HG03159 (cell line): ENCODE measurements around the gene IER3.

Experiments
- ATAC-seq: cut with Tn5 transposase; IDR thresholded peaks from one replicate; pipeline ENCODE4 v1.9.1; 2021; ENCODE audit warnings: mild to moderate bottlenecking, moderate library complexity; ENCODE audit not compliant: unreplicated experiment

Gene IER3

DNA sequence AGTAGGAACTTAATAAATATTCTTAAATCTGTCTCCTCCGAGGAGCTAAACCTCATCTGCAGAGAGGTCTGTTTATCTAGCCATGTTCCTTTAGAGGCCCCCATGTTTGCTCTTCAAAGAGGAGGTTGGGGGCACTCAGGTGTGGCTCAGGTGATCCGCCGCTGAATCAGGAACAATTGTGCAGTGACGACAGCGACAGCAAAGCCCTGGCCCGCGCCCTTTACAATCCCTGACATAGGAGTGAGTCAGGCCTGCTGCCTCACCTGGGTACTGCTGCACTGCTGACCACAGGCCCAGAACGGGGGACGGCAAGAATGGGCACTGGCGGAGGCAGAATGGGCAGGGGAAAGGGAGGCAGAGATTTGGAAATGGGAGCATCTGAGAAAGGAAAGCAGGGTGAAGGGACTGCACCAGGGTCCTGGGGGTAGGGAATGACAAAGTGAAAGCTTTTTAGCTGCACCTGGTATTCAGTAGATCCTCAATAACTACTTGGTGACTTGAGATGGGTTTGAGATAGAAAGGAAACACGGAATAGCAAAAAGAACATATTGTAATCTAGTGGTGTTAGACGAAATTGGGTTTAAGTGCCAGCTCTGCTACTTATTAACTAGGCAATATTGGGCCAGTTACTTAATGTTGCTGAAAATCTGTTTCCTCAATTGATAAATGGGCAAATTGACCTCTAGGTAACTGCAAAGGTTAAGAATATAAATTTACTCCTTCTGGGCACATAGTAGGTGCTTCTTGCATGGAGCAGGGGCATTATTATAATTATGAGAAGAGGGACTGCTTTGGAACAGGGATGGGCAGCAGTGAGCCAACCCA is 5.4 kb upstream of the IER3 start:
- no peak for ATAC-seq

DNA sequence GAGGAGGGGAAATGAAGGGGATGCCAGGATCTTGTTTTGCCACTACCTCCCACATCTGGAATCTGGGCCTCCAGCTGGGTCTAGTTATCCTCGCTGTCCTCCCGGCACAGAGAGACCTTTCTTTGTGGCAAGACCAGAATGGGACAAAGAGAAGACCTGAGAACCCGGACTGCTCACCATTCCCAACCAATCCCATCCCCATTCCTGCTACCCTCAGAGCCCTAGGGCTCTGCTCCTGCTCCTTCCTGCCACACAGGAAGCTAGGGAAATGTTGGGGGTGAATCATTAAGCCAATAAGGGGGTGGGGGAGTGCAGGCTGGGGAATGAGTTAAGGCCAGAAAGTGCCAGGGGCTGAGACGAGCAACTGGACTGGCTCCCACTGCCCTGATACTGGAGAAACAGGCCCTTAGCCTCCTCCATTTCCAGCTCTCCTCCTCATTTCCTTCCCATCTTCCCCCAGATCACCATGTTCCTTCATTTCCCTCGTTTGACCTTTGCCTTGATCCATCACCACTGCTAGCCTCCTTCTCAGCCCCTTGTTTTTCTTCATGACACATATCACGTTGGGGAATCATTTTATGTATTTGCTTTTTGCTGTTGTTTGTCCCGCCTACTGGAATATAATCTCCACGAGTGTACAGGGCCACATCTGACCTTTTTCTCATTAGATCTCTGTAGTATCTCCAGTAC is 4.6 kb upstream of the IER3 start:
- no peak for ATAC-seq

DNA sequence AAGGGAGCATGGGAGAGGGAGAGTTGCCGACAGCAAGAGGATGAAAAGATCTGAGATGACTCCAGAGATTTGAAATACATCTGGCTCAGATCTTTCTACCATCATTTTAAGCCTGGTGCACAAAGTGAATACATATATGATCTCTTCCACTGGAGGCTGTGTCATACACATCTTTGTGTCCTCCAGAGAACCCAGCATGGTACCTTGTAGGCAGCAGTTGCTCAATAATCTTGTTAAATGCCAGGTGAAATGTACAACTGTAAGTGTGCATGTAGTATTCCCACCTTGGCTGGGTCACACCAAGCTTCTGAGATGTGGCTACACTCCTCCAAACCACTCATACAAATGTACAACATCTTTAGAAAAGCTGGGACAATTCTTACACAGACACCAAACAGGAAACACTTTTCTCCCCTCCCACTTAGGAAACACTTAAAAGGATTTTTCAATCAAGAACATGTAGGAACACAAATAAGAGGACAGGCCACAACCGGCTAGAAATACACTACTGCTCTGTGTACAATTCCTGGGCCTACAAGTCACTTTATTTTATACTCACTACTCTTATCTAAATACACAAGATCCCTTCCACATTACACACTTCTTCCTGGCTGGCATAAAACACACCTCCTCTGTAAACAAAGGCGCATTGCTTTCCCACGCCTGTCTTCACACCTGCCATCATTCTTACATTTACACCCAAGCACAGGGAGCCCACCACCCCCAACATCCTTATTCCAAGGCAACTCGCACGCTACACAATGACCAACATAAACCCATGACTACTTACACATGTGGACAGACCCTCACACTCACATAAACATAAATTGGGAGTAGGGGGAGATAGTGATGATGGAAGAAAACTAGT is 3.8 kb upstream of the IER3 start:
- no peak for ATAC-seq

DNA sequence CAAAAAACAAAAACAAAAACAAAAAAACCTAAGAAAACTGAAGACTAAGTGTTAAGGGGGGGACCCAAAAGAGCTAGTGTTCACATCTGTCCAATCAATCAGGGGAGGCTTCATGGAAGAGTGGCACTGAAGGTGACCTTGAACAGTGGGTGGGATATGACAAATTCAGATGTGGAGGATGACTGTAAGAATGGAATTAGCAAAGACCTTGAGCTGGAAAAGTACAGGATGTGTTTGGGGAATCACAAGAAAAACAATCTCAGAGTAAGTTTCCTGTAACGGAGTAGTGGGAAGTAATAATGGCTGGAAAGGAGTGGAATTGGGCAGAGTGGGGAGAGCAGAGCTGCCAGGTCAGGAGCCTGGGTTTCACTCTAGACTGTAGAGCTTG is 2.9 kb upstream of the IER3 start:
- ATAC-seq = no peak

DNA sequence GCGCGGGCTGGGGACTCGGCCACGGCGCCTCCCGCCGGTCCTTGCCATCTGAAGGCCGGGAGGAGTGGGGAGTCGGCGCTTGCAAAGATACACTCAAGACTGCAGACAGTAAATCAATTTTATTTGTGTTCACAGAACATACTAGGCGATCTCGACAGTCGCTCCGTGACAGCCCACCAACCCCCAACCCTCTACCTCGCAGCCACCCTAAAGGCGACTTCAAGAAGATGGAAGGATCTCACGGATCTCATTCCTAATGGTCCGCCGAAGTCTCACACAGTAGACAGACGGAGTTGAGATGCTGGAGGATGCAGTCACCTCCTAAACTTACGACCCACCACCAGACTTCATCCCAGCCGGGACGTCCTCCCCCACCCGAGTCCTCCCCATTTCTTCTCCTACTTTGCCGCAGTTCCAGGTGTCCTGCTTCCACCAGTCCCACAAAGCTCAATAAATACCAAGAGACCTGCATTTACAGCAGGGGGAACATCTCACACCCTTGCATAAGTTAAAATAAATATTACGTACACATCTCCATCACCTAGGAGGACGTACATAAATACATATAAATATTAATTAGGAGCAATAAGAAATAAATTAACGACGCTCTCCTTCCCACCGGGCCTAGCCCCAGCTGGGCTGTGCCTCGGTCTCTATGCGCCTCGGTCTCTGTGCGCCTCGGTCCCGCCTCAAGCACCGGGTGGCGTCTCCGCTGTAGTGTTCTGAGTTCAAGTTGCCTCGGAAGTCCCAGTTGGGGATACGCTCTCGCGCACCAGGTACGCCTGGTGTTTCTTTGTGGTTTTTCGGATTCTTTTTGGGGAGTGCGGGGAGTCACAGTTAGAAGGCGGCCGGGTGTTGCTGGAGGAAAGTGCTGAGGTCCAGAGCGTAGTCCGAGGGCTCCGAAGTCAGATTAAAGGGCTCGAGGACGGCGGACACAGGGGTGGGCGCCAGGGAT is 971 bp downstream of the IER3 start:
- ATAC-seq = peak; percentile 21

DNA sequence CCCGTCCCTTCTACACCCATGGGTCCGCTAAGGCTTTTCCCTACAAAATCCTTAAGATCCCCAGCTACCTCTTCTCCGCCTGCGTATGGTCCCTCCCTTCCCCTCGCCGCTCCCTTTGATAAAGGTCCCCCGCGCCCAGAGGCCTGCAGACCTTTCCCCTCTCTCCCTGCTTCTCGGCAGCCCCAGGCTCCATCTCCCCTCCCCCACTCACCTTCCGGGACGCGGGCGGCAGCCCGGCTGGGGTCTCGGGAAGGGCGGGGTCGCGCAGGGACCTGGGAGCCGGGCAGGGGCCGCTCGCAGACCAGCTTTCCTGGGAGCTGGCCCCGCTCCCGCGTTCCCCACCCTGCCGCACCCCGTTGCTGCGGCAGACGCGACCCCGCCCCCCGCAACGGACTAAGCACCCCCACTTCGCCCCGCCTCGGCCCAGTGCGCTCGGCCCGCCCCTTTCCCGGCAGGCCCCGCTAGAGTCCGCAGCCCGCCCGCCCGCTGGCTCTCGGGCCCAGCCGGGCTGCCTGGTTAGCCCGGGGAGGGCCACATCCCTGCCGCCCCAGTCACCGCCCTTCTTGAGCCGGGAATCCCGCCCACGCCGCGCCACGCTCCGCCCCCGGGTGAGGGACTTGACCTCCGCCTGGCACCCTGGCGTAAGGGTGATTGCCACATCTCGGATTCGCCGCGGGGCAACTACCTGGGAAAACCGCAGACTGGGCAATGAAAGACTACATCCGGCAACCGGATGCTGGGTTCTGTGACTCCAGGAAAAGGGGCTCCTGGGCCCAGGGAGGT is 1.8 kb downstream of the IER3 start, which contains the start of gene FLOT1:
Gene FLOT1 (minus strand): TSS at position 372 of the 783 bp plus-strand sequence. CDS start 498 bp downstream, outside the sequence.
- ATAC-seq = peak; percentile 54

DNA sequence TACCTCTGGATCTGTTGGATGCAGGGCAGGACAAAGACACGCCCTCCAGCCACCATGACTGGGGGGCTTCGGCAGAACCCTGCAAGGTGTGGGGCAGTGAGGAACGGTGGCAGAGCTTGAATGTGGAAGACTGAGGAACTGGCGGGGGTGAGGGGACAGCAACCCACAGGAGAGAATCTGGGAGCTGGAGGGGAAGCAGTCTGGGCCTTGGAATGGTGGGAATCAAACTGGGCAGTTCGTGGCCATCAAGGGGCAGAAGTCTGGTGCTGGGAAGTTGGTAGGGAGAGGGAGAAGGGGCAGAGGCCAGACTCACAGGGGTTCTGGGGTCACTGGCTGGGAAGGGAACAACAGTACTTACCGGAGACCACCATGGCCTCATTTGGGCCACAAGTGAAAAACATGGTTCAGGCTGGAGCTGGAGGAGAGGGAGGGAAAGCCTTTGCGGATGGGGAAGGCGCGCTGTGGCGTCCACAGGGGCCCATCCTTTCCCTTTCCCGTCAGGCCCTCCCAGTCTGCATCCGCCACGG is 2.5 kb downstream of the IER3 start:
- no peak for ATAC-seq

DNA sequence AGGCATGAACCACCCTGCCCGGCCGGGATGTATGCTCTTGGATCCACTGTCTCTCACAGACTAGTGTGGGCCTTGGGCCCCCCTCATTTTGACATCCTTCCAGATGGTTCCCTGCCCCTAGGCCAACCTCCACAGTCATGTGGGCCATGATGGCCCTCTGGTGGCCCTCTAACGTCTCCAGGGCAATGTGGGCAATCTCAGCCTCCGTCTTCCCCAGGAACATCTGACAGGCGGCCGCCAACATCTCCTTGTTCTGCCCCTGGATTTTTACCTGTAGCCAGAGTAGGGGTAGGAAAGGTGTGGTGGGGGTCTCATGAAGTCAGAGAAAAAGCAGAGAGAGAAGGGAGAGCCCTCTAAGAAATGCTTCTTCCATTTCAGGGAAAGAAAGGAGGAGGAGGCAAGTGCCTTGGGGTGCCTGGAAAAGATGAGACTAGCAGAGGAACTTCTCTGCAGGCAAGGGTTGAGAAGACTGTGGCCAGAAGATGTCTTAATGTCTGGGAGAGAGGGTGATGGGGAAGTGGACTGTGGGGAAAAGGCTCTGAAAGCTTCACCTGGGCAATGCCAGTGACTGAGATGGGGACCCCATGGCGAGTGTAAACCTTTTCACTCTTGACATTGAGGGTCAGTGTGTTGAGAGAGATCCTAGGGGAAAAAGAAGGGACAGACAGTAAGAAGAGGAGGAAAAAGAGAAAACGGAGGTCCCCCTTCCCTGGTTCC is 3.1 kb downstream of the IER3 start:
- ATAC-seq = no peak

DNA sequence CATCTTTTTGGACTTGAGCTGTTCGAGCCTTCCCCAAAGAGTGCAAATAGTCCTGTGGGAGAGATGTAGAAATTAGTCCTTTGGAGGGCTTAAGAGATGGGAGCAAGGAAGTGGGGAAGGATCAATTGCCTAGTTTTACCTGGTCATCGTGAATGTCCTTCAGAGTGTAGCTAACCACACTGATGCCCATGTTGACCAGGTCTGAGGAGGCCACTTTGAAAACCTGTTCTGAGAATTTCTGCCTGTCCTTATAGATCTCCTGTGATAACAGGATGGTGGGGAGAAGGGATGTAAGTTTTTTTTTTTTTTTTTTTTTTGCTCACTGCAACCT is 3.8 kb downstream of the IER3 start:
- ATAC-seq = no peak

DNA sequence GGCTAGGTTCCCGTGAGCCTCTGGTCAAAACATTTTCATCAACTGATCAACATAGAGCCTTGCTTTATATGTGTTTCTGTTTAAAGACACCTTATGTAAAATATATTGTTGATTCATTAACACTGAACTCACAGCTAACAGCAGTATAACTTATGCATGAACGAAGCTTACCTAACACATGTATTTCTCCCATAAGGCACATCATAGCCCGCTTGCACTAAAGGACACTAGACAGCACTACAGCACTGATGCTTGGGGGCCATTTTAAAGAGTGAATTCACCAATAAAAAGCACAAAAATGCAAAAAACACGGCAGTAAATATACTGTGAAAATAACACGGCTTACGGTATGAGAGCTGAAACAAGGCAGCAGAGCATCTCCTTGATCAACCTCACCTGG is 5.8 kb downstream of the IER3 start:
- ATAC-seq = no peak

DNA sequence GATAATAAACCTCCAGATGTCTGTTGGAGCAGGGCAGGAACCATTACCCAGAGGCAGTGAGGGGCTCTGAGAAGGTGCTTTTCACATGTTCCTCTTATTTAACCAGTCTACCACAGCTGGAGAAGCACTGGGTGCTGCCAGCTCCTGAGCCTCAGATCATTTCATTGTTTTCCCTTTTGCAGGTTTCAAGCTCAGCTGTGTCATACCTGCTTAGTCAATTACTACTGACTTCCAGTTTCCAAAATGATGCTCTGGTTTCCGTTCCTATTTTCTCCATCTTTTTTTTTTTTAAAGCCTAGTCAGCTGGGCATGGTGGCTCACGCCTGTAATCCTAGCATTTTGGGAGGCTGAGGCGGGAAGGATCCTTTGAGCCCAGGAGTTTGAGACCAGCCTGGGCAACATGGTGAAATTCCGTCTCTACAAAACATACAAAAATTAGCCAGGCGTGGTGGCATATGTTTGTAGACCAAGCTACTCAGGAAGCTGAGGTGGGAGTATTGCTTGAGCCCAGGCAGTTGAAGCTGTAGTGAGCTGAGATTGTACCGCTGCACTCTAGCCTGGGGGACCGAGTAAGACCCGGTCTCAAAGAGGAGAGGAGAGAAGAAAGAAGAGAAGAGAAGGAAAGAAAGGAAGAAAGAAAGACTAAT is 8.6 kb downstream of the IER3 start:
- ATAC-seq = no peak

DNA sequence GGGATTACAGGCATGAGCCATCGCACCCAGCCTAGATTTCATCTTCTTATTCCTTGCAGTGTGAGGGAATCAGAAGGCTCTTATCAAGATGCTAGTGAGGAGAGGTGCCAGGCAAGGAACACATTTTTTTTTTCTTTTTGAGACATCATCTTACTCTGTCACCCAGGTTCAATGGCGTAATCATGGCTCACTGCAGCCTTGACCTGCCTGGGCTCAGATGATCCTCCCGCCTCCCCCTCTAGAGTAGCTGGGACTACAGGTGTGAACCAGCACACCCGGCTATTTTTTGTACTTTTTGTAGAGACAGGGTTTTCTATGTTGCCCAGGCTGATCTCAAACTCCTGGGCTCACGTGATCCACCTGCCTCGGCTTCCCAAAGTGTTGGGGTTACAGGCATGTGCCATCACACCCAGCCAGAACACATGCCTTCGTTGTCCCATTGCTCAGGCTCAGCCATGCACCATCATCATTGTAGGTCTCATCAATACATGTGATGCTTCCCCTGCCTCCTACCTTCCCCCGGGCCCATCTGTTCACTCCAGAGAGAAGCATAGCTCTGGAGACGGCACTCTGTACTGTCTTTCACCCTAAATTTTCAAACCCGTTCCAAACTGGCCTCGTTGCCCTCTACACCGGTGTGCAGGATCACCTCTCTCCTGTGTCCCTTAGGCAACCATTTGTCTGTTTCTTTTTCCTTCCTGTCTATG is 12.0 kb downstream of the IER3 start:
- ATAC-seq = no peak

DNA sequence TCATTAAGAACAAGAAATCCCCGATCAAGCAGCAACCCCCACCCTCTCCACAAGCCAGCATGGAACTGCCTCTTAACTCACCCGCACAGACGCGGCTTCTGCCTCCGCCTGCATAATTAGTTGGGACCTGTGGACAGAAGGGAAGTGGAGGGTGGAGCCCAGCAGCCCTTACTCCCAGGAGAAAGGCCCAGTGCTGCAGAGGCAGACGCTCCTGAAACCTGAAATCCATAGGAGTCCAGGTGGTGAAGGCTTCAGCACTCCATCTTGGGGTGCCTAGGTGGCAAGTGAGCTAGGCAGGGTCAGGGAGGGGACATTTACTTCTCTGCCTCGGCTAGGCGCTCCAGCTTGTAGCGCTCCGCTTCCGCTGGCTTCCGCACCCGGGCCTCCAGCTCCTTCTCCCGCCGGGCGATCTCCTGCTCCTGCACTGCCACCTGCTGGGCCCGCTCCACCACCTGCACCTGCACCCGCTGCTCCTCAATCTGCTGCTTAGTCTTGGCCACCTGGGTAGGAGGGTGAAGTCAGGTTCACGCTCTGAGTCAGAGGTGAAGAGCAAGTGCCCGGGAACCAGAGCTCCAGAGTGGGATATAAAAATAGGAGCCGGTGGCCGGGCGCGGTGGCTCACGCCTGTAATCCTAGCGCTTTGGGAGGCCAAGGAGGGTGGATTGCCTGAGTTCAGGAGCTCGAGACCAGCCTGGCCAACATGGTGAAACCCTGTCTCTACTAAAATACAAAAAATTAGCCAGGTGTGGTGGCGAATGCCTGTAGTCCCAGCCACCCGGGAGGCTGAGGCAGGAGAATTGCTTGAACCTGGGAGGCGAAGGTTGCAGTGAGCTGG is 13.5 kb downstream of the IER3 start:
- peak; percentile 53 for ATAC-seq

DNA sequence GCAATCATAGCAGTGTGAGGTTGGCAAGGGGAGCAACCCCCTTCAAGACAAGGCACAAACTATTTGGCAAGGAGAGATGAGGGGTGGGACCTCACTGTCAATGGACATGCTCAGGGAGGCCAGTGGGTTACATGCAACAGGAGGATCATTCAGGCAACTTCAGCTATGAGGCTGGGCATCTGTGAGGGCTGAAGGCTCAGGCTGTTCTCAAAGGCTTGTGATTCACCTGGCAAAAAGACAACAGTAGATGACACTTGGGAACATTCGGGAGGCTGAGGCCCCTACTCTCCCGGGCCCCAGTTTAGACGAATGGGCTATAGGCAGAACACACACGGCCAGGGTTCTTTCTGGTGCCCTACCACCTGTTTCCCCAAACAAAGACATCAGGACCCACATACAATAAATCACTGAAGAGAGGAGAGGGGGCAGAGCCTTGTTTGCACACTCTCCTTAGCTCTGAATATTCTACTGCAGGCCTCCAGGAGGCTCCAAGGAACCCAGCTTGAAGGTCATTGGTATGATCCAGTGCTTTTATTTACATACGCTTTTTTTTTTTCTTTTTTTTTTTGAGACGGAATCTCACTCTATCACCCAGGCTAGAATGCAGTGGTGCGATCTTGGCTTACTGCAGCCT is 16.3 kb downstream of the IER3 start:
- ATAC-seq = no peak

DNA sequence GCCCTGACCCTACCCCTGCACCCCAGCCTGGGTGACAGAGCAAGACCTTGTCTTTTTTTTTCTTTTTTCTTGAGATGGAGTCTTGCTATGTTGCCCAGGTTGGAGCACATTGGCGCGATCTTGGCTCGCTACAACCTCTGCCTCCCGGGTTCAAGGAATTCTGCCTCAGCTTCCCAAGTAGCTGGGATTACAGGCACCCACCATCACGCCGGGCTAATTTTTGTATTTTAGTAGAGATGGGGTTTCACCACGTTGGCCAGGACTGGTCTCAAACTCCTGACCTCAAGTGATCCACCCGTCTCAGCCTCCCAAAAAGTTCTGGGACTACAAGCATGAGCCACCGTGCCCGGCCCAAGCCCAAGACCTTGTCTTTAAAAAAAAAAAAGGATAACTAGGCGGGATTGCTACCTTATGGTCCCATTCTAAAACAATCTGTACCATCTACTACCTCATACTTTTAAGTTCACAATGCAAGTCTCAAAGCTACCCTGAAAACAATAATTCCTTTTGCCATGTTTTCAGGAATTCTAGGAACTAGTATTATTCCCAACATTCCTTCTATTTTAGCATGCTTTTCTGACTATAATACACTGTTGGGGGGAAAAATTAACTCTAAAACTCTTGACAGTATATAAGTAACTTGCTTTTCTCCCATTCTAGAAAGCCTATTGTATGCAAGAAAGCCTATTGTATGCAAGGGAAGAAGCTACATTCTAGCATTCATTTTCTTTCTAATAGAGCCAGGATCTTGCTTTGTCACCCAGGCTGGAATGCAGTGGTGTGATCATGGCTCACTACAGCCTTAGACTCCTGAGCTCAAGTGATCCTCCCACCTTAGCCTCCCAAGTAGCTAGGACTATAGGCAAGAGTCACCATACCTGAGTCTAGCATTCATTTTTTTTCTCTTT is 17.6 kb downstream of the IER3 start:
- no peak for ATAC-seq
